H9 (cell line): ENCODE data around the gene PDRG1. TPM values are rescaled to one million over a fixed set of nuclear protein-coding genes. Genes with fewer than 3 reads are reported as not detected.

Experiments
- DNase-seq: peaks from one replicate; pipeline ENCODE4 v3.0.0-alpha.2; 2017
- H2AFZ ChIP-seq: one replicate; pipeline ENCODE4 v1.6.1; 2013; ENCODE audit warnings: mild to moderate bottlenecking, low read length, control low read depth, moderate library complexity
- H2AK5ac ChIP-seq: 2 replicates; pipeline ENCODE4 v1.6.1; 2013; ENCODE audit warnings: low read length, control low read depth, mixed read lengths; ENCODE audit not compliant: insufficient read length
- H2BK120ac ChIP-seq: one replicate; pipeline ENCODE4 v1.6.1; 2013; ENCODE audit warnings: low read depth, mild to moderate bottlenecking, low read length, control low read depth, inconsistent platforms; ENCODE audit not compliant: poor library complexity, severe bottlenecking
- H2BK12ac ChIP-seq: 2 replicates; pipeline ENCODE4 v1.6.1; 2013; ENCODE audit warnings: low read length, control low read depth, mixed read lengths, low read depth; ENCODE audit not compliant: insufficient read length
- H2BK15ac ChIP-seq: 2 replicates; pipeline ENCODE4 v1.6.1; 2013; ENCODE audit warnings: low read depth, low read length, control low read depth
- H2BK20ac ChIP-seq: one replicate; pipeline ENCODE4 v1.6.1; 2013; ENCODE audit warnings: low read depth, mild to moderate bottlenecking, low read length, control low read depth, inconsistent platforms; ENCODE audit not compliant: poor library complexity, severe bottlenecking
- H2BK5ac ChIP-seq: 2 replicates; pipeline ENCODE4 v1.6.1; 2013; ENCODE audit warnings: low read length, control low read depth, mixed read lengths; ENCODE audit not compliant: insufficient read length
- H3K14ac ChIP-seq: 2 replicates; pipeline ENCODE4 v1.6.1; 2013; ENCODE audit warnings: low read length, control low read depth; ENCODE audit not compliant: insufficient read depth
- H3K18ac ChIP-seq: 2 replicates; pipeline ENCODE4 v1.6.1; 2013; ENCODE audit warnings: low read depth, mild to moderate bottlenecking, mixed read lengths, low read length, control low read depth; ENCODE audit not compliant: insufficient read length
- H3K23ac ChIP-seq: 2 replicates; pipeline ENCODE4 v1.6.1; 2013; ENCODE audit warnings: low read length, control low read depth, mixed read lengths, low read depth; ENCODE audit not compliant: insufficient read length
- H3K23me2 ChIP-seq: 2 replicates; pipeline ENCODE4 v1.6.1; 2013; ENCODE audit warnings: low read depth, mild to moderate bottlenecking, mixed read lengths, low read length, control low read depth; ENCODE audit not compliant: insufficient read length, poor library complexity, severe bottlenecking
- H3K27ac ChIP-seq: 2 replicates; pipeline ENCODE4 v1.5.1; 2013; ENCODE audit warnings: low read length, control low read depth, mixed read lengths, low read depth; ENCODE audit not compliant: insufficient read length
- H3K27me3 ChIP-seq: 2 replicates; pipeline ENCODE4 v1.6.1; 2013; ENCODE audit warnings: low read length, control low read depth, inconsistent platforms; ENCODE audit not compliant: insufficient read depth
- H3K4ac ChIP-seq: 2 replicates; pipeline ENCODE4 v1.6.1; 2013; ENCODE audit warnings: low read depth, mild to moderate bottlenecking, control low read depth, inconsistent platforms, low read length, moderate library complexity
- H3K4me1 ChIP-seq: 2 replicates; pipeline ENCODE4 v1.6.1; 2013; ENCODE audit warnings: low read length, control low read depth, inconsistent platforms; ENCODE audit not compliant: insufficient read depth
- H3K4me2 ChIP-seq: 2 replicates; pipeline ENCODE4 v1.6.1; 2013; ENCODE audit warnings: low read length, control low read depth, mixed read lengths; ENCODE audit not compliant: insufficient read length, insufficient read depth
- H3K56ac ChIP-seq: 2 replicates; pipeline ENCODE4 v1.6.1; 2013; ENCODE audit warnings: low read depth, mild to moderate bottlenecking, mixed read lengths, low read length, control low read depth; ENCODE audit not compliant: insufficient read length
- H3K79me1 ChIP-seq: 2 replicates; pipeline ENCODE4 v1.6.1; 2013; ENCODE audit warnings: low read depth, mild to moderate bottlenecking, moderate library complexity, low read length, control low read depth, inconsistent platforms; ENCODE audit not compliant: insufficient read depth, poor library complexity, severe bottlenecking
- H3K79me2 ChIP-seq: 2 replicates; pipeline ENCODE4 v1.6.1; 2013; ENCODE audit warnings: low read length, control low read depth, inconsistent platforms; ENCODE audit not compliant: insufficient read depth
- H3K9ac ChIP-seq: 2 replicates; pipeline ENCODE4 v1.6.1; 2013; ENCODE audit warnings: low read length, control low read depth, mixed read lengths; ENCODE audit not compliant: insufficient read length; ENCODE audit errors: extremely low read depth
- H3K9me3 ChIP-seq: one replicate; pipeline ENCODE4 v1.6.1; 2013; ENCODE audit warnings: low read depth, low read length, inconsistent platforms; ENCODE audit not compliant: control insufficient read depth
- H3T11ph ChIP-seq: one replicate; pipeline ENCODE4 v1.6.1; 2013; ENCODE audit warnings: mild to moderate bottlenecking, low read length, control low read depth, inconsistent platforms
- H4K20me1 ChIP-seq: one replicate; pipeline ENCODE4 v1.6.1; 2013; ENCODE audit not compliant: control insufficient read depth, insufficient read length, insufficient read depth
- H4K5ac ChIP-seq: 2 replicates; pipeline ENCODE4 v1.6.1; 2013; ENCODE audit warnings: low read depth, mild to moderate bottlenecking, mixed read lengths, low read length, control low read depth; ENCODE audit not compliant: insufficient read length
- H4K8ac ChIP-seq: replicated peaks from 2 replicates; pipeline ENCODE4 v1.6.1; 2013; ENCODE audit warnings: low read length, control low read depth, mixed read lengths, low read depth; ENCODE audit not compliant: insufficient read length
- H4K91ac ChIP-seq: 2 replicates; pipeline ENCODE4 v1.6.1; 2013; ENCODE audit warnings: low read depth, mild to moderate bottlenecking, moderate library complexity, mixed read lengths, low read length, control low read depth; ENCODE audit not compliant: insufficient read length
- H3K27ac Mint-ChIP-seq, 3 experiments: 2 replicates in 2 of 3; 3 replicates in 1 of 3; pipeline ENCODE4 v1.8.0; 2020 to 2021; ENCODE audit warnings: mixed read lengths in 3 of 3, mild to moderate bottlenecking in 1 of 3, moderate library complexity in 1 of 3
- H3K27me3 Mint-ChIP-seq: 2 replicates; pipeline ENCODE4 v1.8.0; 2021; ENCODE audit warnings: low read depth, mild to moderate bottlenecking, moderate library complexity, mixed read lengths
- H3K36me3 Mint-ChIP-seq, 3 experiments: 2 replicates in 2 of 3; 3 replicates in 1 of 3; pipeline ENCODE4 v1.8.0; 2020 to 2021; ENCODE audit warnings: low read depth in 3 of 3, mixed read lengths in 3 of 3; ENCODE audit not compliant: insufficient read depth in 1 of 3
- H3K4me1 Mint-ChIP-seq, 2 experiments: 2 replicates each; pipeline ENCODE4 v1.8.0; 2020; ENCODE audit warnings: mixed read lengths in 2 of 2
- H3K4me3 Mint-ChIP-seq, 2 experiments: 2 replicates in 1 of 2; 3 replicates in 1 of 2; pipeline ENCODE4 v1.8.0; 2020 to 2021; ENCODE audit warnings: mild to moderate bottlenecking in 2 of 2, mixed read lengths in 2 of 2, moderate library complexity in 1 of 2
- H3K9me3 Mint-ChIP-seq, 2 experiments: 2 replicates in 1 of 2; 3 replicates in 1 of 2; pipeline ENCODE4 v1.8.0; 2020; ENCODE audit warnings: mild to moderate bottlenecking in 2 of 2, mixed read lengths in 2 of 2, moderate library complexity in 1 of 2
- CTCF ChIP-seq: fragments of 200-600 bp; sonication (generic); conservative IDR thresholded peaks from 3 replicates; pipeline ENCODE4 v1.8.0; 2021; ENCODE audit warnings: antibody characterized with exemption, mild to moderate bottlenecking
- WGBS: extraction: QIAGEN DNeasy Blood & Tissue Kit; methylation state at CpG from one replicate; pipeline ENCODE4 v1.1.7; 2013; ENCODE audit warnings: missing lambda C conversion rate, low lambda C conversion rate, mixed read lengths; ENCODE audit not compliant: insufficient read length; ENCODE audit errors: extremely low coverage; 5-methylcytosine and 5-hydroxymethylcytosine counted together
- total RNA-seq: library from RNA; stranded (reverse); gene quantifications from 2 replicates; pipeline ENCODE4 v1.2.1, GENCODE V29; 2021

Gene PDRG1
- total RNA-seq, 1 experiment from 2014 or later = 32.2 TPM

- no peaks in the 10 kb centered on the region; a peak in 1 of 5 replicates for H3K9me3 Mint-ChIP-seq
Observed at GRCh38 chr20:31908424-31908823, 43.4 kb downstream of the PDRG1 start.

More at GRCh38 chr20:31908424-31908823, 43.4 kb downstream of the PDRG1 start:
- no peaks in the 10 kb centered on the region; a peak in 1 of 7 replicates for H3K36me3 Mint-ChIP-seq
- Histone ChIP-seq H3K18ac (no peak overlapping the region), H3K9me3 (no peaks in the 10 kb centered on the region), H3K23me2 (no peaks in the 10 kb centered on the region), H3K56ac (no peak overlapping the region), H3K4me1 (no peaks in the 10 kb centered on the region; the same call in 1 of the 2 replicates), H3K9ac (no peak overlapping the region), H4K5ac (no peak overlapping the region), H2BK120ac (no peak overlapping the region), H2BK15ac (no peak overlapping the region), H3K23ac (no peak overlapping the region), H3K14ac (no peak overlapping the region), H2BK5ac (no peak overlapping the region), H2BK20ac (no peak overlapping the region), H3K79me2 (no peaks in the 10 kb centered on the region), H3K27me3 (no peaks in the 10 kb centered on the region), H2AFZ (no peak overlapping the region), H2BK12ac (no peak overlapping the region), H3K27ac (no peak overlapping the region), H4K20me1 (no peaks in the 10 kb centered on the region), H3K79me1 (no peaks in the 10 kb centered on the region), H2AK5ac (no peak overlapping the region), H3T11ph (no peak overlapping the region), H4K91ac (no peak overlapping the region), H4K8ac (no peak overlapping the region), H3K4me2 (no peak overlapping the region), H3K4ac (no peak overlapping the region)
- H3K27me3 Mint-ChIP-seq = 0 out of 2 replicates have a peak, but pooled peaks cover 3% of the 10 kb centered on the region
- WGBS = no CpG with 5 or more reads among the region's 11 CpGs
- no peak for DNase-seq
- peaks cover 66 to 74% of the 10 kb centered on the region in 2 experiments for H3K4me1 Mint-ChIP-seq
- peak overlapping the region in 2 of 3 experiments; percentile 15 to 20; a peak in 1 of 7 replicates for H3K27ac Mint-ChIP-seq
- TF ChIP-seq CTCF = no peak
- no peak overlapping the region for H3K4me3 Mint-ChIP-seq
